Testis (tissue), 2 donors: ENCODE measurements around the gene PGAP1.

Experiments used
- POLR2A ChIP-seq: fragments of 450-650 bp; IDR thresholded peaks from one replicate; pipeline ENCODE4 v1.6.1; 2017; ENCODE audit warnings: antibody characterized with exemption, mild to moderate bottlenecking, moderate library complexity
- TF ChIP-seq, protein P1 (sequence below), 3 experiments: fragments of 450-650 bp in 2 of 3; fragments of 200-600 bp in 1 of 3; sonication (generic) in 1 of 3; IDR thresholded peaks; one replicate each; pipeline ENCODE4 v1.5.1; 2016 to 2019; ENCODE audit warnings: antibody characterized with exemption in 3 of 3, mild to moderate bottlenecking in 2 of 3, moderate library complexity in 1 of 3

DNA sequence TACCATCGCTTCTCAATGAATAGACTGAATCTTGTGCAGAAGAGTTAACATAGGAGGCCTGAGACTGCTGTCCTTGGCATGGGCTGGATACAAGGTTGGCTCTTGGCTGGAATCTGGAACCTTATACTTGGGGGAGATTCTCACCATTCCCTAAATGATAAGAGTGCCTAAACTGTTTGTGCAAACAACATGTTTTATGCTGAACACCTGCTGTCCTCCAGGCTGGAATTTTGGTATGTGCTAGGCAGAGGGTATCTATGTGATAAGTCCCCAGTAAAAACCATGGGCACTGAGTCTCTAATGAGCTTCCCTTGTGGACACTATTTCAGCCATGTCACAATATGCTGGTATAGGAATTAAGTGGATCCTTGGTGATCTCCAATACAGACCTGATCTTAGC, 12.8 kb downstream of the PGAP1 start:
- TF ChIP-seq, protein P1, sequence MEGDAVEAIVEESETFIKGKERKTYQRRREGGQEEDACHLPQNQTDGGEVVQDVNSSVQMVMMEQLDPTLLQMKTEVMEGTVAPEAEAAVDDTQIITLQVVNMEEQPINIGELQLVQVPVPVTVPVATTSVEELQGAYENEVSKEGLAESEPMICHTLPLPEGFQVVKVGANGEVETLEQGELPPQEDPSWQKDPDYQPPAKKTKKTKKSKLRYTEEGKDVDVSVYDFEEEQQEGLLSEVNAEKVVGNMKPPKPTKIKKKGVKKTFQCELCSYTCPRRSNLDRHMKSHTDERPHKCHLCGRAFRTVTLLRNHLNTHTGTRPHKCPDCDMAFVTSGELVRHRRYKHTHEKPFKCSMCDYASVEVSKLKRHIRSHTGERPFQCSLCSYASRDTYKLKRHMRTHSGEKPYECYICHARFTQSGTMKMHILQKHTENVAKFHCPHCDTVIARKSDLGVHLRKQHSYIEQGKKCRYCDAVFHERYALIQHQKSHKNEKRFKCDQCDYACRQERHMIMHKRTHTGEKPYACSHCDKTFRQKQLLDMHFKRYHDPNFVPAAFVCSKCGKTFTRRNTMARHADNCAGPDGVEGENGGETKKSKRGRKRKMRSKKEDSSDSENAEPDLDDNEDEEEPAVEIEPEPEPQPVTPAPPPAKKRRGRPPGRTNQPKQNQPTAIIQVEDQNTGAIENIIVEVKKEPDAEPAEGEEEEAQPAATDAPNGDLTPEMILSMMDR (IDR thresholded peaks at IDR 0.05), result no peak
- TF ChIP-seq POLR2A, result no peak
